HepG2 (cell line): ENCODE data around the gene JAK1. TPM values are rescaled to one million over a fixed set of nuclear protein-coding genes. Genes with fewer than 3 reads are reported as not detected.
A peak's percentile ranks its signal among the peaks of the same experiment; 100 is the strongest.

Experiments
- ELF3 ChIP-seq: IDR thresholded peaks from 2 replicates; pipeline ENCODE4 v1.6.1; 2016; ENCODE audit warnings: missing genetic modification reagents, missing compliant biosample characterization
- GFI1 ChIP-seq: sonication (generic); formaldehyde crosslinking; IDR thresholded peaks from 2 replicates; pipeline ENCODE4 v1.5.0; 2020; ENCODE audit warnings: missing genetic modification reagents, mild to moderate bottlenecking, borderline replicate concordance
- MAF1 ChIP-seq: sonication (generic); formaldehyde crosslinking; IDR thresholded peaks from 2 replicates; pipeline ENCODE4 v1.5.0; 2020; ENCODE audit warnings: missing genetic modification reagents, borderline replicate concordance
- NFIC ChIP-seq: IDR thresholded peaks from 2 replicates; pipeline ENCODE4 v1.6.1; 2012; ENCODE audit warnings: mild to moderate bottlenecking, low read length, inconsistent platforms
- PITX1 ChIP-seq: sonication (generic); formaldehyde crosslinking; IDR thresholded peaks from 2 replicates; pipeline ENCODE4 v1.5.1; 2020; ENCODE audit warnings: mild to moderate bottlenecking, missing genetic modification reagents
- SCMH1 ChIP-seq: sonication (generic); formaldehyde crosslinking; IDR thresholded peaks from 2 replicates; pipeline ENCODE4 v1.9.0; 2021; ENCODE audit warnings: missing genetic modification reagents, mild to moderate bottlenecking, borderline replicate concordance
- SIX4 ChIP-seq: sonication (generic); formaldehyde crosslinking; IDR thresholded peaks from 2 replicates; pipeline ENCODE4 v1.4.0; 2020; ENCODE audit warnings: missing genetic modification reagents
- SMAD9 ChIP-seq: sonication (generic); formaldehyde crosslinking; IDR thresholded peaks from 2 replicates; pipeline ENCODE4 v1.5.1; 2020; ENCODE audit warnings: mild to moderate bottlenecking, missing genetic modification reagents
- SMARCC2 ChIP-seq: fragments of 450-650 bp; IDR thresholded peaks from 2 replicates; pipeline ENCODE4 v1.6.1; 2017; ENCODE audit warnings: antibody characterized with exemption, mild to moderate bottlenecking
- STAT5B ChIP-seq: sonication (generic); formaldehyde crosslinking; IDR thresholded peaks from 2 replicates; pipeline ENCODE4 v1.4.0; 2020; ENCODE audit warnings: missing genetic modification reagents
- YEATS4 ChIP-seq: sonication (generic); formaldehyde crosslinking; IDR thresholded peaks from 2 replicates; pipeline ENCODE4 v1.4.0; 2020; ENCODE audit warnings: missing genetic modification reagents, borderline replicate concordance
- ZFP82 ChIP-seq: sonication (generic); formaldehyde crosslinking; IDR thresholded peaks from 2 replicates; pipeline ENCODE4 v1.5.1; 2020; ENCODE audit warnings: mild to moderate bottlenecking, missing genetic modification reagents, borderline replicate concordance
- ZNF225 ChIP-seq: sonication (generic); formaldehyde crosslinking; IDR thresholded peaks from 2 replicates; pipeline ENCODE4 v1.4.0; 2020; ENCODE audit warnings: mild to moderate bottlenecking, missing genetic modification reagents
- ZNF24 ChIP-seq: fragments of 450-650 bp; IDR thresholded peaks from 2 replicates; pipeline ENCODE4 v1.6.1; 2017; ENCODE audit warnings: antibody characterized with exemption, mild to moderate bottlenecking
- ZNF546 ChIP-seq: sonication (generic); formaldehyde crosslinking; conservative IDR thresholded peaks from 2 replicates; pipeline ENCODE4 v1.8.1; 2023; ENCODE audit warnings: mild to moderate bottlenecking, missing genetic modification reagents
- ZNF550 ChIP-seq: sonication (generic); formaldehyde crosslinking; IDR thresholded peaks from 2 replicates; pipeline ENCODE4 v1.4.0; 2020; ENCODE audit warnings: mild to moderate bottlenecking, missing genetic modification reagents, borderline replicate concordance
- ZNF589 ChIP-seq: sonication (generic); formaldehyde crosslinking; conservative IDR thresholded peaks from 2 replicates; pipeline ENCODE4 v1.8.0; 2022; ENCODE audit warnings: mild to moderate bottlenecking, moderate library complexity, missing genetic modification reagents
- polyA plus RNA-seq, 8 experiments: library from polyadenylated mRNA; depleted of rRNA in 3 of 8; stranded (reverse) in 7 of 8; unstranded in 1 of 8; fragments of >200 nt; fragmentation: Illumina TruSeq in 4 of 8; extraction: Trizol in 4 of 8; gene quantifications; 2 replicates each; pipeline versions ENCODE4 v1.2.1 to v1.2.3, GENCODE V29; 2011 to 2016; ENCODE audit warnings: low read depth in 4 of 8, missing spikeins in 1 of 8, mixed read lengths in 1 of 8; ENCODE audit not compliant: insufficient read depth in 1 of 8
- total RNA-seq, 5 experiments: library from RNA; depleted of rRNA; stranded (reverse); fragments of >200 nt; fragmentation: Illumina TruSeq; extraction: Trizol; gene quantifications; 2 replicates each; pipeline ENCODE4 v1.2.3, GENCODE V29; 2016; ENCODE audit warnings: low read depth in 1 of 5
- TF ChIP-seq, protein P1 (sequence below): sonication (generic); formaldehyde crosslinking; IDR thresholded peaks from 2 replicates; pipeline ENCODE4 v1.4.0; 2020; ENCODE audit warnings: low read depth, mild to moderate bottlenecking, missing genetic modification reagents
- TF ChIP-seq, protein P2 (sequence below): sonication (generic); formaldehyde crosslinking; IDR thresholded peaks from 2 replicates; pipeline ENCODE4 v1.4.0; 2020; ENCODE audit warnings: mild to moderate bottlenecking, low read depth, missing genetic modification reagents
- TF ChIP-seq, protein P3 (sequence below): sonication (generic); formaldehyde crosslinking; IDR thresholded peaks from 2 replicates; pipeline ENCODE4 v1.9.0; 2022; ENCODE audit warnings: missing genetic modification reagents, mild to moderate bottlenecking, borderline replicate concordance
- TF ChIP-seq, protein P4 (sequence below): sonication (generic); formaldehyde crosslinking; IDR thresholded peaks from 2 replicates; pipeline ENCODE4 v1.8.1; 2023; ENCODE audit warnings: mild to moderate bottlenecking, inconsistent platforms, moderate library complexity, missing genetic modification reagents, borderline replicate concordance
- TF ChIP-seq, protein P5 (sequence below): IDR thresholded peaks from 2 replicates; pipeline ENCODE4 v1.6.1; 2012; ENCODE audit warnings: inconsistent platforms
- TF ChIP-seq, protein P6 (sequence below): sonication (generic); formaldehyde crosslinking; IDR thresholded peaks from 2 replicates; pipeline ENCODE4 v1.5.0; 2020; ENCODE audit warnings: missing genetic modification reagents

Gene JAK1
- total and polyA plus RNA-seq, 2 of the 13 experiments (the other 11 are each of a cell fraction or from before 2014, with no cell fraction given) = 23.9 to 42.4 TPM

DNA sequence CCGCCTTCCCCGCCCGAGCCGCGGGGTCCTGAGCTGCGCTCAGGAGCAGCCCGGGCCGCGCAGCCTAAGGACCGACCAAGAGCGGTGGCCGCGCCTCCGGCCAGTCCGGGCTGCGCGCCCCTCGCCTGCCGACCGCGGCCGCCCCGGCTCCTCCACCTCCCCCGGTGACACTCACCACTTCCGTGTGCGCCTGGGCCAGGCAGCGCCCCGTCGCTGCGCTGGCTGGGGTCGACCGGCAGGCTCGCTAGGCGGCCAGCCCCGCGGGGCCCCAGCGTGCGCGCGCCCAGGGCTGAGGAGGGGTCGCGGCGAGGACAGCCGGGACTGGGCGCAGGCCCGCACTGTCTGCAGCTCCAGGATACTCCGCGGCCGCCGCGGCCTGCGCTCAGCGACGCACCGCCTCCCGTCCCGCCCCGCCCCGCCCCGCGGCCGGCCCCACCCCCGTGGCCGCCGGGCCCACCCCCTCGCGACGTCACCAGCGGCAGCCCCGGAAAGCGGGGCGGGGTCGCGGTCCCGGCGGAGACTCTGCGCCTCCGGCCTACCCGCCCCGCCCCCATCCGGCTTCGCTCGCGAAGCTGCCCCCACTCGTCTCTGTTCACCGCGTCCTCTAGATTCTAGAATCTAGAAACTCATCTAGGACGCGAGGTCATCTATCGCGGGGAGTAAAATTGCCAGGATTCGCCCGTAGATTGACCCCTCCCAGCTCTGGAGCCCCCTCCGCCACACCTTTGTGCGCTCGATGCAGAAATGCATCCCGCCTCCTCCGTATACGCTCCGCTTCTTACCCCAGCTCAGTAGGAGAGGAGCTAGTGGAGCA lies at the start of gene JAK1 (continued):
- TF ChIP-seq, protein P1, sequence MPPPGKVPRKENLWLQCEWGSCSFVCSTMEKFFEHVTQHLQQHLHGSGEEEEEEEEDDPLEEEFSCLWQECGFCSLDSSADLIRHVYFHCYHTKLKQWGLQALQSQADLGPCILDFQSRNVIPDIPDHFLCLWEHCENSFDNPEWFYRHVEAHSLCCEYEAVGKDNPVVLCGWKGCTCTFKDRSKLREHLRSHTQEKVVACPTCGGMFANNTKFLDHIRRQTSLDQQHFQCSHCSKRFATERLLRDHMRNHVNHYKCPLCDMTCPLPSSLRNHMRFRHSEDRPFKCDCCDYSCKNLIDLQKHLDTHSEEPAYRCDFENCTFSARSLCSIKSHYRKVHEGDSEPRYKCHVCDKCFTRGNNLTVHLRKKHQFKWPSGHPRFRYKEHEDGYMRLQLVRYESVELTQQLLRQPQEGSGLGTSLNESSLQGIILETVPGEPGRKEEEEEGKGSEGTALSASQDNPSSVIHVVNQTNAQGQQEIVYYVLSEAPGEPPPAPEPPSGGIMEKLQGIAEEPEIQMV (CRISPR knock-in tag) = no peak
- TF ChIP-seq SIX4 (CRISPR knock-in tag) (no peak), MAF1 (CRISPR knock-in tag) (no peak), ZNF589 (CRISPR knock-in tag) (no peak), PITX1 (CRISPR knock-in tag) (no peak), SMAD9 (CRISPR knock-in tag) (no peak), YEATS4 (peak; percentile 87), ZNF24 (no peak), ELF3 (peak; percentile 74), ZNF225 (CRISPR knock-in tag) (no peak), SMARCC2 (no peak), STAT5B (no peak), GFI1 (CRISPR knock-in tag) (no peak; the same call in 1 of the 2 replicates), ZFP82 (CRISPR knock-in tag) (no peak), ZNF546 (CRISPR knock-in tag) (peak; percentile 48; the same call in 1 of the 2 replicates), ZNF550 (CRISPR knock-in tag) (no peak), SCMH1 (CRISPR knock-in tag) (no peak), NFIC (no peak)
- TF ChIP-seq, protein P2, sequence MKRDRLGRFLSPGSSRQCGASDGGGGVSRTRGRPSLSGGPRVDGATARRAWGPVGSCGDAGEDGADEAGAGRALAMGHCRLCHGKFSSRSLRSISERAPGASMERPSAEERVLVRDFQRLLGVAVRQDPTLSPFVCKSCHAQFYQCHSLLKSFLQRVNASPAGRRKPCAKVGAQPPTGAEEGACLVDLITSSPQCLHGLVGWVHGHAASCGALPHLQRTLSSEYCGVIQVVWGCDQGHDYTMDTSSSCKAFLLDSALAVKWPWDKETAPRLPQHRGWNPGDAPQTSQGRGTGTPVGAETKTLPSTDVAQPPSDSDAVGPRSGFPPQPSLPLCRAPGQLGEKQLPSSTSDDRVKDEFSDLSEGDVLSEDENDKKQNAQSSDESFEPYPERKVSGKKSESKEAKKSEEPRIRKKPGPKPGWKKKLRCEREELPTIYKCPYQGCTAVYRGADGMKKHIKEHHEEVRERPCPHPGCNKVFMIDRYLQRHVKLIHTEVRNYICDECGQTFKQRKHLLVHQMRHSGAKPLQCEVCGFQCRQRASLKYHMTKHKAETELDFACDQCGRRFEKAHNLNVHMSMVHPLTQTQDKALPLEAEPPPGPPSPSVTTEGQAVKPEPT (CRISPR knock-in tag) = no peak
- TF ChIP-seq, protein P3, sequence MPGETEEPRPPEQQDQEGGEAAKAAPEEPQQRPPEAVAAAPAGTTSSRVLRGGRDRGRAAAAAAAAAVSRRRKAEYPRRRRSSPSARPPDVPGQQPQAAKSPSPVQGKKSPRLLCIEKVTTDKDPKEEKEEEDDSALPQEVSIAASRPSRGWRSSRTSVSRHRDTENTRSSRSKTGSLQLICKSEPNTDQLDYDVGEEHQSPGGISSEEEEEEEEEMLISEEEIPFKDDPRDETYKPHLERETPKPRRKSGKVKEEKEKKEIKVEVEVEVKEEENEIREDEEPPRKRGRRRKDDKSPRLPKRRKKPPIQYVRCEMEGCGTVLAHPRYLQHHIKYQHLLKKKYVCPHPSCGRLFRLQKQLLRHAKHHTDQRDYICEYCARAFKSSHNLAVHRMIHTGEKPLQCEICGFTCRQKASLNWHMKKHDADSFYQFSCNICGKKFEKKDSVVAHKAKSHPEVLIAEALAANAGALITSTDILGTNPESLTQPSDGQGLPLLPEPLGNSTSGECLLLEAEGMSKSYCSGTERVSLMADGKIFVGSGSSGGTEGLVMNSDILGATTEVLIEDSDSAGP = no peak
- TF ChIP-seq, protein P4, sequence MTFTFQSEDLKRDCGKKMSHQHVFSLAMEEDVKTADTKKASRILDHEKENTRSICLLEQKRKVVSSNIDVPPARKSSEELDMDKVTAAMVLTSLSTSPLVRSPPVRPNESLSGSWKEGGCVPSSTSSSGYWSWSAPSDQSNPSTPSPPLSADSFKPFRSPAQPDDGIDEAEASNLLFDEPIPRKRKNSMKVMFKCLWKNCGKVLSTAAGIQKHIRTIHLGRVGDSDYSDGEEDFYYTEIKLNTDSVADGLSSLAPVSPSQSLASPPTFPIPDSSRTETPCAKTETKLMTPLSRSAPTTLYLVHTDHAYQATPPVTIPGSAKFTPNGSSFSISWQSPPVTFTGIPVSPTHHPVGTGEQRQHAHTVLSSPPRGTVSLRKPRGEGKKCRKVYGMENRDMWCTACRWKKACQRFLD (CRISPR knock-in tag) = no peak
- TF ChIP-seq, protein P5, sequence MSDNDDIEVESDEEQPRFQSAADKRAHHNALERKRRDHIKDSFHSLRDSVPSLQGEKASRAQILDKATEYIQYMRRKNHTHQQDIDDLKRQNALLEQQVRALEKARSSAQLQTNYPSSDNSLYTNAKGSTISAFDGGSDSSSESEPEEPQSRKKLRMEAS = no peak; the same call in 1 of the 2 replicates
- TF ChIP-seq, protein P6, sequence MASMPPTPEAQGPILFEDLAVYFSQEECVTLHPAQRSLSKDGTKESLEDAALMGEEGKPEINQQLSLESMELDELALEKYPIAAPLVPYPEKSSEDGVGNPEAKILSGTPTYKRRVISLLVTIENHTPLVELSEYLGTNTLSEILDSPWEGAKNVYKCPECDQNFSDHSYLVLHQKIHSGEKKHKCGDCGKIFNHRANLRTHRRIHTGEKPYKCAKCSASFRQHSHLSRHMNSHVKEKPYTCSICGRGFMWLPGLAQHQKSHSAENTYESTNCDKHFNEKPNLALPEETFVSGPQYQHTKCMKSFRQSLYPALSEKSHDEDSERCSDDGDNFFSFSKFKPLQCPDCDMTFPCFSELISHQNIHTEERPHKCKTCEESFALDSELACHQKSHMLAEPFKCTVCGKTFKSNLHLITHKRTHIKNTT (CRISPR knock-in tag) = no peak
